Stimulated activated CD4-positive, alpha-beta T cell treated with anti-CD3 and anti-CD28 coated beads, Interleukin-2, amount 100 ng/mL, for 24 hours (primary cell): ENCODE results near the gene FAM216A.
A peak's percentile ranks its signal among the peaks of the same experiment; 100 is the strongest.
"Not testable (repeated sequence)": the region's sequence is repeated elsewhere in the genome, so short reads cannot be mapped to it uniquely, and the experiment has no call there.

Experiments used
- DNase-seq, 2 donors: peaks; one replicate each; pipeline ENCODE4 v3.0.0-alpha.2; 2020

The FAM216A gene

GRCh38 chr12:110501752-110502738 is 33.4 kb downstream of the FAM216A start, which contains the start of the genes RAD9B and VPS29:
Gene RAD9B (plus strand): TSS chr12:110502331. CDS start chr12:110502338, 7 bp downstream.
Gene VPS29 (minus strand): TSS chr12:110502111. CDS start chr12:110502051, 60 bp downstream.
- DNase-seq, result peak; percentile 98 to 99

DNA sequence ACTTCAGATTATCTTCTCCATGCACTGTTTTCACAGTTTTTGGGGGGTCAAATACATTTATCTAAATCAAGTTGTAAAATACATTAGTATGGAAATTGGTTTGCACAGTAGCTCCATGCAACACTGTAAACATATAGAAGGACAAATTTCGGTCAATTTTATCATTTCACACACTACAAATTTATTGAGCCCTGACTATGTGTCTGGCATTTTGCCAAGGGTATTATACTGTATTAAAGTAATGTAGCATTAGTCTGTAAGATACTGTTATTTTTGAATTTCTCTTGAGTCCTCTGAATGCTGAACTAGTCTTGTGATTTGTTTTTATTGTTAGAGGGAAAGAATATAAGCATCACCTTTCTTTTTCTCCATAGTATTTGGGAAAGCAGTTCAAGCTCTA is 34.8 kb downstream of the FAM216A start:
- DNase-seq, result no peak

GRCh38 chr12:110505332-110505731 is 36.7 kb downstream of the FAM216A start:
- no peak for DNase-seq

DNA sequence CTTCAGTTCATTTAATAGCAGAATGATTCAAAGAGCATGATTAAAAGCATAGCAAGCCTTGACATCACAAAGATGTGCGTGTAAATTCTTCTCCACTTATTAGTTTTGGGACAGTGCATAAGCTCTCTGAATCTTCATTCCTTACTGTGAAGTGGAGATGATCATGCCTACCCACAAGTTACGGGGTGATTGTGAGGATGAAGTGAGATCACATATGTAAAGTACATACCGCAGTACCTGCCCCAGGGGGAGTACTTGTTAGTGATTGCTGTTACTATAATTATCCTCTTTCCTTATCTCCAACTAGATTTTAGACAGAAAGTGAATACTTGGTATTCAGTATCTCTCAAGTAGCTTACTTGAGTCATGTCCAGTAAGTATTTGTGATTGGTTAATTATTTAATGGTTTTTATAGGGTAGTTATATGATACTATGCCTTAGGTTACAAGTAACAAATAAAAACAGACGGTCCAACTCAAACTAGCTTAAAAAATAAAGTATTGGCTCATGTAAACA is 39.5 kb downstream of the FAM216A start:
- no peak for DNase-seq

GRCh38 chr12:110513842-110514241 is 45.2 kb downstream of the FAM216A start:
- no peak for DNase-seq

DNA sequence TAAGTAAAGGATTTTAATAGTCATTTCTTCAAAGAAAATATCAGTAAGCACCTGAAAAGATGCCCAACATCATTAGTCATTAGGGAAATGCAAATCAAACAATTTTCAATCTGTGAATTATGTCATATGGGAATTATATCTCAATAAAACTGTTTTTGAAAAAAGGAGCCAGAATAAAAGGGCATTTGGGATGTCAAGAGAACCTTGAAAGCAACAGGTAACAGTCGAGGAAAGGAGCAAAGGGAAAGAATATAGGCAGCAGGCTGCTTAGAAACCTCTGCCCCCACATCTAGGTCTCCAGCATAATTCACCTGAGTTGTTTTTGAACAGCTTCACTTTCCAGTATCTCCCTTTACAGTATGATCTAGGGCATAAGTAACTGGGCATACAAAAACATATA is 45.7 kb downstream of the FAM216A start:
- no peak for DNase-seq

DNA sequence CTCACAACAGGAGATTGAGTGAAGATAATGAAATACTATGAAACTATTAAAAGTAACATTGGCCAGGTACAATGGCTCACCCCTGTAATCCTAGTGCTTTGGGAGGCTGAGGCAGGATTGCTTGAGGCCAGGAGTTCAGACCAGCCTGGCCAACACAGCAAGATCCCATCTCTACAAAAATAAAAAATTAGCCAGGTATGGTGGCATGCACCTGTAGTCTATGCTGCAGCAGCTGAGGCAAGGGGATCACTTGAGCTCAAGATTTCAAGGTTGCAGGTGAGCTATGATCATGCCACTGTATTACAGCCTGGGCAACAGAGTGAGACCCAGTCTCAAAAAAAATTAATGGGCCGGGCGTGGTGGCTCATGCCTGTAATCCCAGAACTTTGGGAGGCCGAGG is 48.4 kb downstream of the FAM216A start:
- DNase-seq, result no peak

- DNase-seq, result not testable (repeated sequence)
Observed at GRCh38 chr12:110518014-110518413, 49.4 kb downstream of the FAM216A start.

DNA sequence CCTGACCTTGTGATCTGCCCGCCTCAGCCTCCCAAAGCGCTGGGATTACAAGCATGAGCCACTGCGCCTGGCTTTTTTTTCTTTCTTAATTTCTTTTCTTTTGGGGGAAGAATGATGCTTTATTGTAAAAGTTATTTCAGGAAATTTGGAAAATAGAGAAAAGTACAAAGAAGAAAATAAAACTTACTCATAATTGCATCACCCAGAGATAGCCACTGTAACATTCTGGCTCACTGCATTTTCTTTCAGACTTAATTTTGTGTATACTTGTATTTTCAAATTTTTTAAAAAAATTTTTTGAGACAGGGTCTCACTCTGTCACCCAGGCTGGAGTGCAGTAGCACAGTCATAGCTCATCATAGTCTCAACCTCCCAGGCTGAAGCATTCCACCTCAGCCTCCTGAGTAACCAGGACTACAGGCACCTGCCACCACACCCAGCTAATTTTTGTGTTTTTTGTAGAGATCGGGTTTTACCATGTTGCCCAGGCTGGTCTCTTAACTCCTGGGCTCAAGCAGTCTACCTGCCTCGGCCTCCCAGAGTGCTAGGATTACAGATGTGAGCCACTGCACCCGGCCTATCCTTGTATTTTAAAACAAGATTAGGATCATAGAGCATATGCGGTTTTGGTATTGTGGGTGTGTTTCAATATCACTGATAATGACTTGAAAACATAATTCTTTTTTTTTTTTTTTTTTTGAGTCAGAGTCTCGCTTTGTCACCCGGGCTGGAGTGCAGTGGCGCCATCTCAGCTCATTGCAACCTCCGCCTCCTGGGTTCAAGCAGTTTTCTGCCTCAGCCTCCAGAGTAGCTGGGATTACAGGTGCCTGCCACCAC is 52.4 kb downstream of the FAM216A start:
- peak; percentile 32 to 35 for DNase-seq

- no peak for DNase-seq
Observed at GRCh38 chr12:110528277-110528839, 59.7 kb downstream of the FAM216A start.

GRCh38 chr12:110530511-110530910 is 61.9 kb downstream of the FAM216A start:
- DNase-seq, result no peak

GRCh38 chr12:110531741-110532333 is 63.2 kb downstream of the FAM216A start:
- DNase-seq, result no peak

DNA sequence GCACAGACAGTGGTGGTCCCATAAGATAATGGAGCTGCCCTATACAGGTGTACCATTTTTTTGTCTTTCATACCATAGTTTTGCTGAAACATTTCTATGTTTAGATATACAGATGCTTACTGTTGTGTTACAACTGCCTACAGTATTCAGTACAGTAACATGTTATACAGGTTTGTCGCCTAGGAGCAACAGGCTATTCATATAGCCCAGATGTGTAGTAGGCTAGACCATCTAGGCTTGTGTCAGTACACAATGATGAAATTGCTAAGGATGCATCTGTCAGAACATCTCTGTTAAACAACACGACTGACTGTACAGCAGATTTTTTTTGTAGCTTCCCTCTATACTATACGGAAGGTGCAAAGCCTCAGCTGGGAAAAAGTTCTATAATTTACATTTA is 64.0 kb downstream of the FAM216A start:
- DNase-seq, result no peak

- no peak for DNase-seq
Observed at GRCh38 chr12:110533607-110534006, 65.0 kb downstream of the FAM216A start.

GRCh38 chr12:110534811-110535210 is 66.2 kb downstream of the FAM216A start:
- DNase-seq, result no peak

GRCh38 chr12:110536834-110537604 is 68.4 kb downstream of the FAM216A start:
- no peak for DNase-seq

- no peak for DNase-seq
Observed at GRCh38 chr12:110537605-110538409, 69.2 kb downstream of the FAM216A start.

DNA sequence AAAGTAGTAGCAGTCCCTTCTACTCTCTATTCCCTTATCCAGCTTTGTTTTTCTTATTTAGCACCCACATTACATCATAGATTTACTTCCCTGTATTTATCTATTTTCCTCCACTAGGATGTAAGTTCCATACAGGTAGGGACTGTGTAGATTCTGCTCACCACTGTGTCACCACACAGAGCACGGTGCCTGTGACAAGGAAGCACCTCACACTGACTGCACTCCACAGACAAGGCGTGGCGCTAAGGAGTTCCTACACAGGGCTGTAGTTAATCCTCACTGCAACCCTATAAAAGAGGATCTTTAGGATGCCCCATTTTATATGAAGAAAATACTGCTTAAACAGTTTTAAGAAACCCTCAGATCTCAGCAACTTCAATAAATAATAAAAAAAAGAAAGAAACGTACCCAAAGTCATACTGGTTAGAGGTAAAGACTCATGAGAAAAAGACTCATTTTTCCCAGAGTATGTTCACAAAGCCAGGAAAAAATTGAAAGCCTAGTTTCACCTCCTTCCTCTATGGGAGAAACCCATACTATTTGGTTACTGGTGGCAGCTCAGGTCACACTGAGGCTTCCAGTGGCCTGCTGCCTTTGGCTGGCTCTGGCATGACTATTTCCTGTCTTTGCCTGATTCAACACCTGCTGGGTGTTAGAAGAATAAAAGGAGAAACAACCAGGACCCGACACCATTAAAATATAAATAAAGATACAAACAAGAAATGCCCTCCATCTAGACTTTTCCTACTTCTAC is 70.4 kb downstream of the FAM216A start:
- DNase-seq, result no peak
